Liver (tissue), 9 donors: ENCODE measurements around the gene APBB1IP. TPM values are rescaled to one million over a fixed set of nuclear protein-coding genes. Genes with fewer than 3 reads are reported as not detected.

Experiments used
- DNase-seq: peaks from one replicate; pipeline ENCODE4 v3.0.0-alpha.2; 2017; ENCODE audit warnings: low spot score
- H3K27ac ChIP-seq, 2 donors: one replicate each; pipeline ENCODE4 v1.7.0; 2013; ENCODE audit warnings: inconsistent platforms in 2 of 2, low read length in 2 of 2, control low read depth in 1 of 2, low read depth in 1 of 2, mild to moderate bottlenecking in 1 of 2
- H3K27me3 ChIP-seq, 4 donors: one replicate each; pipeline versions ENCODE4 v1.6.1 to v1.7.0; 2013; ENCODE audit warnings: low read length in 3 of 4, inconsistent platforms in 1 of 4, mild to moderate bottlenecking in 1 of 4, moderate library complexity in 1 of 4; ENCODE audit not compliant: control insufficient read depth in 4 of 4, insufficient read depth in 4 of 4
- H3K36me3 ChIP-seq, 4 donors: one replicate each; pipeline versions ENCODE4 v1.6.1 to v1.7.0; 2013; ENCODE audit warnings: low read length in 3 of 4, mild to moderate bottlenecking in 3 of 4, low read depth in 1 of 4, moderate library complexity in 1 of 4; ENCODE audit not compliant: control insufficient read depth in 4 of 4, insufficient read depth in 3 of 4
- H3K4me1 ChIP-seq, 4 donors: one replicate each; pipeline versions ENCODE4 v1.6.1 to v1.7.0; 2013; ENCODE audit warnings: low read length in 3 of 4, mild to moderate bottlenecking in 3 of 4, moderate library complexity in 1 of 4; ENCODE audit not compliant: control insufficient read depth in 4 of 4, insufficient read depth in 4 of 4
- H3K4me3 ChIP-seq, 3 donors: one replicate each; pipeline versions ENCODE4 v1.6.1 to v1.7.0; 2013; ENCODE audit warnings: low read length in 3 of 3, control low read depth in 1 of 3, low read depth in 1 of 3, mild to moderate bottlenecking in 1 of 3
- H3K9ac ChIP-seq, 2 donors: one replicate each; pipeline ENCODE4 v1.7.0; 2013; ENCODE audit warnings: low read length in 2 of 2, mild to moderate bottlenecking in 2 of 2, moderate library complexity in 2 of 2, control low read depth in 1 of 2, low read depth in 1 of 2
- H3K9me3 ChIP-seq, 4 donors: one replicate each; pipeline versions ENCODE4 v1.6.1 to v1.7.0; 2013; ENCODE audit warnings: low read length in 3 of 4; ENCODE audit not compliant: control insufficient read depth in 4 of 4
- ATF3 ChIP-seq: IDR thresholded peaks from 2 replicates; pipeline ENCODE4 v1.6.1; 2016; ENCODE audit warnings: antibody characterized with exemption
- CTCF ChIP-seq: fragments of 150-350 bp; IDR thresholded peaks from 2 replicates; pipeline ENCODE4 v1.5.1; 2017; ENCODE audit warnings: improper control_type of control experiment, low read depth, low read length; ENCODE audit not compliant: missing input control
- EGR1 ChIP-seq, 2 donors: IDR thresholded peaks; 2 replicates each; pipeline ENCODE4 v1.6.1; 2016 to 2018; ENCODE audit warnings: antibody characterized with exemption in 2 of 2, low read depth in 2 of 2
- FOXA1 ChIP-seq: IDR thresholded peaks from 2 replicates; pipeline ENCODE4 v1.6.1; 2016; ENCODE audit warnings: antibody characterized with exemption
- FOXA2 ChIP-seq: IDR thresholded peaks from 2 replicates; pipeline ENCODE4 v1.6.1; 2016; ENCODE audit warnings: antibody characterized with exemption
- GABPA ChIP-seq, 2 donors: IDR thresholded peaks in 1 of 2; conservative IDR thresholded peaks in 1 of 2; 2 replicates each; pipeline ENCODE4 v1.6.1; 2016; ENCODE audit warnings: antibody characterized with exemption in 2 of 2, mild to moderate bottlenecking in 1 of 2, moderate library complexity in 1 of 2
- HNF4A ChIP-seq, 2 donors: conservative IDR thresholded peaks; 2 replicates each; pipeline ENCODE4 v1.6.1; 2016; ENCODE audit warnings: antibody characterized with exemption in 2 of 2, mild to moderate bottlenecking in 2 of 2
- HNF4G ChIP-seq: IDR thresholded peaks from 2 replicates; pipeline ENCODE4 v1.6.1; 2016; ENCODE audit warnings: antibody characterized with exemption
- JUND ChIP-seq, 2 donors: IDR thresholded peaks; 2 replicates each; pipeline ENCODE4 v1.6.1; 2016; ENCODE audit warnings: antibody characterized with exemption in 2 of 2
- MAX ChIP-seq: IDR thresholded peaks from 2 replicates; pipeline ENCODE4 v1.6.1; 2016; ENCODE audit warnings: antibody characterized with exemption
- NR2F2 ChIP-seq: IDR thresholded peaks from 2 replicates; pipeline ENCODE4 v1.6.1; 2016; ENCODE audit warnings: antibody characterized with exemption
- RAD21 ChIP-seq, 2 donors: IDR thresholded peaks; 2 replicates each; pipeline ENCODE4 v1.6.1; 2016; ENCODE audit warnings: antibody characterized with exemption in 2 of 2, mild to moderate bottlenecking in 2 of 2
- REST ChIP-seq: IDR thresholded peaks from 2 replicates; pipeline ENCODE4 v1.6.1; 2016; ENCODE audit warnings: antibody characterized with exemption, mild to moderate bottlenecking
- RXRA ChIP-seq, 2 donors: IDR thresholded peaks; 2 replicates each; pipeline ENCODE4 v1.6.1; 2017 to 2018; ENCODE audit warnings: antibody characterized with exemption in 2 of 2, mild to moderate bottlenecking in 1 of 2
- SP1 ChIP-seq: IDR thresholded peaks from 2 replicates; pipeline ENCODE4 v1.6.1; 2018; ENCODE audit warnings: antibody characterized with exemption, mild to moderate bottlenecking
- TAF1 ChIP-seq: conservative IDR thresholded peaks from 2 replicates; pipeline ENCODE4 v1.6.1; 2016; ENCODE audit warnings: antibody characterized with exemption, mild to moderate bottlenecking
- YY1 ChIP-seq: IDR thresholded peaks from 2 replicates; pipeline ENCODE4 v1.6.1; 2016; ENCODE audit warnings: antibody characterized with exemption, mild to moderate bottlenecking
- ZBTB33 ChIP-seq: IDR thresholded peaks from 2 replicates; pipeline ENCODE4 v1.6.1; 2016; ENCODE audit warnings: antibody characterized with exemption
- WGBS: extraction: QIAGEN DNeasy Blood & Tissue Kit; methylation state at CpG from one replicate; pipeline ENCODE4 v1.1.7; 2013; 5-methylcytosine and 5-hydroxymethylcytosine counted together
- polyA plus RNA-seq, 2 donors: library from polyadenylated mRNA; stranded (reverse) in 1 of 2; unstranded in 1 of 2; fragments of 200-250 nt in 1 of 2; fragments of >200 nt in 1 of 2; fragmentation: Nextera tagmentation in 1 of 2; extraction: Ambion mirVana in 1 of 2; gene quantifications; one replicate each; pipeline versions ENCODE4 v1.2.1 to v1.2.3, GENCODE V29; 2013 to 2015
- total RNA-seq, 2 donors: library from RNA; depleted of rRNA; stranded (reverse); fragments of >200 nt; gene quantifications; one replicate each; pipeline ENCODE4 v1.2.3, GENCODE V29; 2014
- donor health status: healthy.
- donor health status: healthy.
- donor health status: healthy.
- donor health status: healthy.
- donor health status: healthy.

APBB1IP gene
- total and polyA plus RNA-seq, 4 donors: 9.3 to 28.4 (median 12.8) TPM

GRCh38 chr10:26412932-26413331 lies 25.2 kb upstream of the APBB1IP start:
- no peak for TF ChIP-seq MAX
- TF ChIP-seq RAD21 (IDR thresholded peaks at IDR 0.05): no peak
- no peak for TF ChIP-seq ATF3
- TF ChIP-seq FOXA1: no peak
- no peak for TF ChIP-seq GABPA (IDR thresholded peaks at IDR 0.05 in 1 of 2, conservative IDR thresholded peaks at IDR 0.05 in 1 of 2)
- no peak for TF ChIP-seq YY1
- no peak for TF ChIP-seq HNF4A (conservative IDR thresholded peaks at IDR 0.05)
- no peak for TF ChIP-seq RXRA (IDR thresholded peaks at IDR 0.05)
- TF ChIP-seq CTCF: no peak
- no peak for TF ChIP-seq SP1
- no peak for TF ChIP-seq REST
- TF ChIP-seq TAF1: no peak
- TF ChIP-seq JUND (IDR thresholded peaks at IDR 0.05): no peak
- no peak for TF ChIP-seq ZBTB33
- TF ChIP-seq HNF4G: no peak
- TF ChIP-seq NR2F2: no peak
- no peak for TF ChIP-seq EGR1 (IDR thresholded peaks at IDR 0.05; ENCODE audit: low read depth in 2 of 2)
- TF ChIP-seq FOXA2: no peak
- H3K27me3 ChIP-seq: no peaks in the 10 kb centered on the region
- H3K36me3 ChIP-seq: no peaks in the 10 kb centered on the region
- no peaks in the 10 kb centered on the region for H3K9me3 ChIP-seq
- H3K9ac ChIP-seq: no peak overlapping the region
- no peak for DNase-seq
- H3K4me1 ChIP-seq: no peaks in the 10 kb centered on the region
- no peak overlapping the region for H3K4me3 ChIP-seq
- no peak overlapping the region for H3K27ac ChIP-seq
- WGBS: 57% methylated on average over 1 of the region's 1 CpG
